ENCODE data around the gene IFNA16.
"Not testable (repeated sequence)": the region's sequence is repeated elsewhere in the genome, so short reads cannot be mapped to it uniquely, and the experiment has no call there.

The IFNA16 gene

GRCh38 chr9:21217211-21217610 is at the start of gene IFNA16:
IFNA16 (minus strand) TSS chr9:21217311; CDS start chr9:21217305, 6 bp downstream.
- not testable (repeated sequence) for DNase-seq

- DNase-seq, result no peak
These were observed 48.5 kb upstream of the IFNA16 start for GRCh38 chr9:21265421-21266189.

- DNase-seq, result no peak
These were observed 38.6 kb upstream of the IFNA16 start for GRCh38 chr9:21255538-21256212.

- no peak for DNase-seq
These were observed 35.8 kb upstream of the IFNA16 start for GRCh38 chr9:21252721-21253547.

GRCh38 chr9:21251638-21252037 is 34.5 kb upstream of the IFNA16 start:
- DNase-seq, result no peak

- no peak for DNase-seq
These were observed 34.1 kb upstream of the IFNA16 start for GRCh38 chr9:21251190-21251589.

- no peak for DNase-seq
These were observed 27.7 kb upstream of the IFNA16 start for GRCh38 chr9:21244836-21245235.

- DNase-seq, result no peak
These were observed 22.8 kb upstream of the IFNA16 start, which contains the start of gene IFNA14 for GRCh38 chr9:21239911-21240310. IFNA14 (minus strand) TSS chr9:21240005; CDS start chr9:21239935, 70 bp downstream.

- DNase-seq, result not testable (repeated sequence)
These were observed 19.2 kb upstream of the IFNA16 start for GRCh38 chr9:21236360-21236714.

- DNase-seq, result not testable (repeated sequence)
These were observed 18.6 kb upstream of the IFNA16 start for GRCh38 chr9:21235468-21236359.

GRCh38 chr9:21234153-21234687 is 17.1 kb upstream of the IFNA16 start:
- no peak for DNase-seq

- no peak for DNase-seq
These were observed 16.1 kb upstream of the IFNA16 start for GRCh38 chr9:21233258-21233657.

GRCh38 chr9:21228122-21228521 is 11.0 kb upstream of the IFNA16 start, which contains the start of gene IFNA17:
IFNA17 (minus strand) TSS chr9:21228222; CDS start chr9:21228173, 49 bp downstream.
- DNase-seq, result no peak

- not testable (repeated sequence) for DNase-seq
These were observed 3.4 kb downstream of the IFNA16 start for GRCh38 chr9:21213411-21214326.

- DNase-seq, result not testable (repeated sequence)
These were observed 5.0 kb downstream of the IFNA16 start for GRCh38 chr9:21212160-21212559.

- DNase-seq, result not testable (repeated sequence)
These were observed 6.3 kb downstream of the IFNA16 start for GRCh38 chr9:21210782-21211181.

GRCh38 chr9:21210311-21210710 is 6.8 kb downstream of the IFNA16 start:
- DNase-seq, result no peak

GRCh38 chr9:21207043-21207442 is 10.1 kb downstream of the IFNA16 start, which contains the start of gene IFNA10:
IFNA10 (minus strand) TSS chr9:21207143; CDS start chr9:21207097, 46 bp downstream.
- not testable (repeated sequence) for DNase-seq

- no peak for DNase-seq
These were observed 11.9 kb downstream of the IFNA16 start for GRCh38 chr9:21205204-21205603.

- not testable (repeated sequence) for DNase-seq
These were observed 15.0 kb downstream of the IFNA16 start, which contains the start of gene IFNA7 for GRCh38 chr9:21202105-21202504. IFNA7 (minus strand) TSS chr9:21202205; CDS start chr9:21202165, 40 bp downstream.

Data from stimulated activated CD4-positive, alpha-beta T cell treated with anti-CD3 and anti-CD28 coated beads, Interleukin-4, amount 100 ng/mL, for 4 hours (primary cell).